SK-N-SH (cell line): Measurements from ENCODE around the gene DOCK4. TPM values are rescaled to one million over a fixed set of nuclear protein-coding genes. Genes with fewer than 3 reads are reported as not detected.

Source experiments
- CTCF ChIA-PET: fragments of 300-600, 350-600 bp; formaldehyde crosslinking; extraction: SDS; loops from one replicate; lab custom pipeline; 2021; lab: Yijun Ruan, JAX
- POLR2A ChIA-PET: fragments of 350-600 bp; sonication (Branson Sonifier 250); formaldehyde crosslinking; extraction: SDS; loops from one replicate; lab custom pipeline; 2020; ENCODE audit warnings: antibody characterized with exemption, inconsistent platforms; lab: Yijun Ruan, JAX
- DNase-seq: peaks from one replicate; pipeline ENCODE4 v3.0.0; 2012
- H2AFZ ChIP-seq: fragments of 200-600 bp; sonication (generic); 2 replicates; pipeline ENCODE4 v1.8.1; 2016; ENCODE audit warnings: antibody characterized with exemption, mild to moderate bottlenecking, low read depth
- H3F3A ChIP-seq: fragments of 200-600 bp; sonication (generic); replicated peaks from 2 replicates; pipeline ENCODE3; 2016; ENCODE audit warnings: antibody characterized with exemption, mild to moderate bottlenecking; ENCODE audit not compliant: insufficient read depth
- H3K27ac ChIP-seq, 2 experiments: fragments of 200-500 bp in 1 of 2; fragments of 200-600 bp in 1 of 2; sonication (Bioruptor generic) in 1 of 2; sonication (generic), shearing (Covaris generic) in 1 of 2; 2 replicates each; pipeline versions ENCODE4 v1.5.1 to v1.6.1; 2014 to 2016; ENCODE audit warnings: low read depth in 2 of 2, inconsistent platforms in 1 of 2, low read length in 1 of 2, mild to moderate bottlenecking in 1 of 2, mixed read lengths in 1 of 2
- H3K27me3 ChIP-seq: fragments of 200-600 bp; sonication (generic), shearing (Covaris generic); 2 replicates; pipeline ENCODE4 v1.6.1; 2016; ENCODE audit warnings: mixed run types; ENCODE audit not compliant: insufficient read depth
- H3K36me3 ChIP-seq, 2 experiments: fragments of 200-500 bp in 1 of 2; fragments of 200-600 bp in 1 of 2; sonication (Bioruptor generic) in 1 of 2; sonication (generic) in 1 of 2; replicated peaks in 1 of 2; 2 replicates each; pipeline versions ENCODE3 to v1.5.1; 2014 to 2016; ENCODE audit warnings: low read length in 1 of 2, mild to moderate bottlenecking in 1 of 2; ENCODE audit not compliant: insufficient read depth in 2 of 2, control insufficient read depth in 1 of 2
- H3K4me1 ChIP-seq, 2 experiments: fragments of 200-500 bp in 1 of 2; fragments of 200-600 bp in 1 of 2; sonication (Bioruptor generic) in 1 of 2; sonication (generic), shearing (Covaris generic) in 1 of 2; 2 replicates each; pipeline versions ENCODE4 v1.5.1 to v1.6.1; 2014 to 2016; ENCODE audit warnings: low read depth in 1 of 2, low read length in 1 of 2, mixed run types in 1 of 2; ENCODE audit not compliant: insufficient read depth in 2 of 2, control insufficient read depth in 1 of 2
- H3K4me2 ChIP-seq: fragments of 200-600 bp; sonication (generic), shearing (Covaris generic); 2 replicates; pipeline ENCODE4 v1.6.1; 2017; ENCODE audit warnings: mixed run types
- H3K4me3 ChIP-seq, 2 experiments: fragments of 200-500 bp in 1 of 2; fragments of 200-600 bp in 1 of 2; sonication (Bioruptor generic) in 1 of 2; sonication (generic), shearing (Covaris generic) in 1 of 2; 2 replicates each; pipeline versions ENCODE4 v1.5.1 to v1.8.1; 2014 to 2016; ENCODE audit warnings: low read depth in 2 of 2, inconsistent platforms in 1 of 2, low read length in 1 of 2, mild to moderate bottlenecking in 1 of 2, mixed read lengths in 1 of 2, moderate library complexity in 1 of 2
- H3K79me2 ChIP-seq: fragments of 200-600 bp; sonication (generic); 2 replicates; pipeline ENCODE4 v1.8.1; 2017; ENCODE audit warnings: mild to moderate bottlenecking; ENCODE audit not compliant: insufficient read depth
- H3K9ac ChIP-seq: fragments of 200-600 bp; sonication (generic); 2 replicates; pipeline ENCODE4 v1.6.1; 2017; ENCODE audit warnings: mixed run types
- H3K9me2 ChIP-seq: fragments of 200-600 bp; sonication (generic); 2 replicates; pipeline ENCODE4 v1.6.1; 2017; ENCODE audit warnings: mixed run types
- H3K9me3 ChIP-seq: fragments of 200-600 bp; sonication (generic); 2 replicates; pipeline ENCODE4 v1.6.1; 2017; ENCODE audit warnings: mixed run types, mild to moderate bottlenecking, moderate library complexity
- H4K20me1 ChIP-seq: fragments of 200-600 bp; sonication (generic); 2 replicates; pipeline ENCODE4 v1.6.1; 2017; ENCODE audit warnings: mild to moderate bottlenecking, mixed run types; ENCODE audit not compliant: insufficient read depth
- CHD2 ChIP-seq: fragments of 150-350 bp; IDR thresholded peaks from 2 replicates; pipeline ENCODE4 v1.6.1; 2018; ENCODE audit warnings: low read length; ENCODE audit not compliant: partially characterized antibody
- CTCF ChIP-seq: fragments of 200-600 bp; sonication (generic); IDR thresholded peaks from 2 replicates; pipeline ENCODE4 v1.6.1; 2017; ENCODE audit warnings: antibody characterized with exemption, mild to moderate bottlenecking, moderate library complexity
- FOSL2 ChIP-seq: IDR thresholded peaks from 2 replicates; pipeline ENCODE4 v1.4.0; 2012; ENCODE audit warnings: low read depth, mild to moderate bottlenecking, moderate library complexity, borderline replicate concordance
- MAX ChIP-seq: IDR thresholded peaks from 2 replicates; pipeline ENCODE4 v1.4.0; 2012; ENCODE audit warnings: low read depth
- NFIC ChIP-seq: IDR thresholded peaks from 2 replicates; pipeline ENCODE4 v1.4.0; 2012; ENCODE audit warnings: borderline replicate concordance
- RAD21 ChIP-seq: IDR thresholded peaks from 2 replicates; pipeline ENCODE4 v1.6.1; 2012; ENCODE audit warnings: mild to moderate bottlenecking, low read length
- RFX5 ChIP-seq: IDR thresholded peaks from 2 replicates; pipeline ENCODE4 v1.6.1; 2012; ENCODE audit warnings: mild to moderate bottlenecking, improper control_type of control experiment, low read length
- SMC3 ChIP-seq: IDR thresholded peaks from 2 replicates; pipeline ENCODE4 v1.6.1; 2012; ENCODE audit warnings: low read depth, low read length, improper control_type of control experiment
- USF2 ChIP-seq: fragments of 150-350 bp; IDR thresholded peaks from 2 replicates; pipeline ENCODE4 v1.6.1; 2017; ENCODE audit warnings: antibody characterized with exemption, low read length, low read depth, borderline replicate concordance
- ZBTB33 ChIP-seq: IDR thresholded peaks from 2 replicates; pipeline ENCODE4 v1.4.0; 2012; ENCODE audit warnings: low read depth, borderline replicate concordance
- WGBS: methylation state at CpG from one replicate; pipeline ENCODE4 v1.1.6; 2017; ENCODE audit warnings: low lambda C conversion rate; 5-methylcytosine and 5-hydroxymethylcytosine counted together
- polyA plus RNA-seq, 3 experiments: library from polyadenylated mRNA; depleted of rRNA; stranded (reverse); fragments of >200 nt; gene quantifications; 2 replicates each; pipeline ENCODE4 v1.2.3, GENCODE V29; 2012

Gene DOCK4
- polyA plus RNA-seq, 1 of the 3 experiments (the other 2 are of a cell fraction) = 8.5 TPM

- peak; percentile 41 for TF ChIP-seq RAD21
- no peak for TF ChIP-seq CHD2
- TF ChIP-seq CTCF = peak; percentile 37
- TF ChIP-seq RFX5 = no peak
- H3K9me2 ChIP-seq = no peaks in the 10 kb centered on the region
- H3F3A ChIP-seq = no peaks in the 10 kb centered on the region
- DNase-seq = no peak
- no peak overlapping the region for H3K27ac ChIP-seq
- ChIA-PET POLR2A (no interaction called here), CTCF (interaction anchor here (0.7 kb wide), 1 partner anchor 176 kb away, joined by 3 read pairs; no protein-coding TSS in a partner anchor)
- H3K27me3 ChIP-seq = no peaks in the 10 kb centered on the region
- H3K9ac ChIP-seq = no peak overlapping the region
- no peak overlapping the region for H3K4me3 ChIP-seq
- H2AFZ ChIP-seq = no peak overlapping the region
- H3K79me2 ChIP-seq = no peaks in the 10 kb centered on the region
- H3K36me3 ChIP-seq = peaks cover 0 to 8% of the 10 kb centered on the region in 2 experiments
- H3K4me1 ChIP-seq = no peaks in the 10 kb centered on the region; a peak in 2 of 4 replicates
- no peak overlapping the region for H3K4me2 ChIP-seq
- no peaks in the 10 kb centered on the region for H3K9me3 ChIP-seq
- H4K20me1 ChIP-seq = no peaks in the 10 kb centered on the region
Observed at GRCh38 chr7:111929264-111929663, 276.9 kb downstream of the DOCK4 start.

- Histone ChIP-seq H3K9me3 (no peaks in the 10 kb centered on the region), H2AFZ (no peak overlapping the region), H3K27me3 (no peaks in the 10 kb centered on the region), H3K4me1 (no peaks in the 10 kb centered on the region; a peak in 1 of 4 replicates), H3K4me2 (no peak overlapping the region), H3K9ac (no peak overlapping the region), H3K36me3 (peaks cover 0 to 3% of the 10 kb centered on the region in 2 experiments), H3K27ac (no peak overlapping the region), H3K79me2 (no peaks in the 10 kb centered on the region), H3K9me2 (no peaks in the 10 kb centered on the region), H3K4me3 (no peak overlapping the region), H4K20me1 (no peaks in the 10 kb centered on the region), H3F3A (no peaks in the 10 kb centered on the region)
- WGBS = 94% methylated on average over 4 of the region's 4 CpGs
- ChIA-PET CTCF (no interaction called here), POLR2A (no interaction called here)
- TF ChIP-seq NFIC (no peak), ZBTB33 (no peak), SMC3 (no peak), MAX (no peak), USF2 (no peak), FOSL2 (no peak)
- DNase-seq = no peak
Observed at GRCh38 chr7:111927353-111928019, 278.7 kb downstream of the DOCK4 start.
